Neural progenitor cell (in vitro differentiated cells): ENCODE measurements around the gene BHMT. TPM values are rescaled to one million over a fixed set of nuclear protein-coding genes. Genes with fewer than 3 reads are reported as not detected.

ENCODE experiments used
- DNase-seq: peaks from one replicate; pipeline ENCODE4 v3.0.0-alpha.2; 2016; ENCODE audit warnings: low spot score
- H2AFZ ChIP-seq: fragments of 200-600 bp; sonication (generic); replicated peaks from 2 replicates; pipeline ENCODE4 v1.6.1; 2016; ENCODE audit warnings: antibody characterized with exemption
- H3F3A ChIP-seq: fragments of 200-600 bp; sonication (generic); 2 replicates; pipeline ENCODE4 v1.6.1; 2016; ENCODE audit warnings: antibody characterized with exemption, low read depth
- H3K27ac ChIP-seq: fragments of 200-600 bp; sonication (generic); 2 replicates; pipeline ENCODE4 v1.5.1; 2016; ENCODE audit warnings: mild to moderate bottlenecking
- H3K27me3 ChIP-seq: fragments of 200-600 bp; sonication (generic); 2 replicates; pipeline ENCODE4 v1.6.1; 2016; ENCODE audit warnings: mild to moderate bottlenecking, moderate library complexity
- H3K36me3 ChIP-seq: fragments of 200-600 bp; sonication (generic); 2 replicates; pipeline ENCODE4 v1.5.1; 2016
- H3K4me1 ChIP-seq: fragments of 200-600 bp; sonication (generic); 2 replicates; pipeline ENCODE4 v1.6.1; 2016; ENCODE audit warnings: mixed run types
- H3K4me2 ChIP-seq: fragments of 200-600 bp; sonication (generic); 2 replicates; pipeline ENCODE4 v1.6.1; 2016
- H3K4me3 ChIP-seq: fragments of 200-600 bp; sonication (generic); 2 replicates; pipeline ENCODE4 v1.5.1; 2016
- H3K79me2 ChIP-seq: fragments of 200-600 bp; sonication (generic); 2 replicates; pipeline ENCODE4 v1.6.1; 2016; ENCODE audit warnings: low read depth
- H3K9ac ChIP-seq: fragments of 200-600 bp; sonication (generic); 2 replicates; pipeline ENCODE4 v1.6.1; 2016
- H3K9me3 ChIP-seq: fragments of 200-600 bp; sonication (generic); 2 replicates; pipeline ENCODE4 v1.5.1; 2016; ENCODE audit warnings: low read depth
- H4K20me1 ChIP-seq: fragments of 200-600 bp; sonication (generic); 2 replicates; pipeline ENCODE4 v1.6.1; 2016; ENCODE audit warnings: low read depth
- H3K27ac Mint-ChIP-seq: 3 replicates; pipeline ENCODE4 v1.8.0; 2021; ENCODE audit warnings: mixed read lengths
- H3K27me3 Mint-ChIP-seq: 2 replicates; pipeline ENCODE4 v1.8.0; 2022; ENCODE audit warnings: low read depth, mild to moderate bottlenecking, inconsistent platforms, moderate library complexity, mixed read lengths; ENCODE audit not compliant: insufficient read depth
- H3K36me3 Mint-ChIP-seq: 3 replicates; pipeline ENCODE4 v1.8.0; 2021; ENCODE audit warnings: mixed read lengths
- H3K4me1 Mint-ChIP-seq: 3 replicates; pipeline ENCODE4 v1.8.0; 2021; ENCODE audit warnings: mixed read lengths
- H3K4me3 Mint-ChIP-seq: 3 replicates; pipeline ENCODE4 v1.8.0; 2021; ENCODE audit warnings: mild to moderate bottlenecking, moderate library complexity, mixed read lengths
- H3K9me3 Mint-ChIP-seq: 3 replicates; pipeline ENCODE4 v1.8.0; 2020; ENCODE audit warnings: mixed read lengths
- CTCF ChIP-seq: fragments of 200-600 bp; sonication (generic); IDR thresholded peaks from 2 replicates; pipeline ENCODE4 v1.5.1; 2017; ENCODE audit warnings: antibody characterized with exemption, mild to moderate bottlenecking
- EZH2 ChIP-seq: fragments of 200-600 bp; sonication (generic); IDR thresholded peaks from 2 replicates; pipeline ENCODE4 v1.6.1; 2017; ENCODE audit warnings: antibody characterized with exemption, mild to moderate bottlenecking, moderate library complexity
- EZH2phosphoT487 ChIP-seq: fragments of 200-600 bp; sonication (generic); IDR thresholded peaks from 2 replicates; pipeline ENCODE4 v1.6.1; 2017; ENCODE audit warnings: antibody characterized with exemption
- total RNA-seq: library from RNA; depleted of rRNA; stranded (reverse); fragments of >200 nt; gene quantifications from 2 replicates; pipeline ENCODE4 v1.2.3, GENCODE V29; 2015; ENCODE audit warnings: low replicate concordance

Gene BHMT
- total RNA-seq, 1 donor from 2014 or later = 0.45 TPM

GRCh38 chr5:79119486-79119885 lies 7.9 kb downstream of the BHMT start:
- no peak overlapping the region for H3K27ac Mint-ChIP-seq

GRCh38 chr5:79120221-79120620 lies 8.6 kb downstream of the BHMT start:
- H3K4me1 ChIP-seq = no peaks in the 10 kb centered on the region
- H3K4me3 ChIP-seq = no peak overlapping the region
- TF ChIP-seq EZH2 = no peak
- no peak for TF ChIP-seq CTCF
- H3K4me2 ChIP-seq = no peak overlapping the region
- H3K79me2 ChIP-seq = no peaks in the 10 kb centered on the region
- no peaks in the 10 kb centered on the region for H3K9me3 ChIP-seq
- H4K20me1 ChIP-seq = no peaks in the 10 kb centered on the region
- H3K9ac ChIP-seq = no peak overlapping the region
- H3K9me3 Mint-ChIP-seq = no peaks in the 10 kb centered on the region
- H3K4me3 Mint-ChIP-seq = no peak overlapping the region
- H3K27me3 Mint-ChIP-seq = peaks cover 2% of the 10 kb centered on the region
- H3K27ac Mint-ChIP-seq = no peak overlapping the region
- DNase-seq = no peak
- H3K27me3 ChIP-seq = no peaks in the 10 kb centered on the region
- H3F3A ChIP-seq = no peaks in the 10 kb centered on the region
- H3K36me3 Mint-ChIP-seq = no peaks in the 10 kb centered on the region
- no peaks in the 10 kb centered on the region for H3K36me3 ChIP-seq
- H3K4me1 Mint-ChIP-seq = no peaks in the 10 kb centered on the region
- H2AFZ ChIP-seq = no peak overlapping the region
- no peak overlapping the region for H3K27ac ChIP-seq

More at GRCh38 chr5:79119486-79119885, 7.9 kb downstream of the BHMT start:
- H4K20me1 ChIP-seq = no peaks in the 10 kb centered on the region
- TF ChIP-seq CTCF (no peak), EZH2phosphoT487 (no peak), EZH2 (no peak)
- peaks cover 6% of the 10 kb centered on the region for H3K27me3 ChIP-seq
- H3K4me1 ChIP-seq = no peaks in the 10 kb centered on the region
- Mint-ChIP-seq H3K36me3 (no peaks in the 10 kb centered on the region), H3K9me3 (no peaks in the 10 kb centered on the region), H3K27me3 (peaks cover 2% of the 10 kb centered on the region), H3K4me3 (no peak overlapping the region), H3K4me1 (peaks cover 2% of the 10 kb centered on the region)
- H3F3A ChIP-seq = no peaks in the 10 kb centered on the region
- no peak for DNase-seq
- no peak overlapping the region for H3K4me2 ChIP-seq
- no peak overlapping the region for H3K4me3 ChIP-seq
- no peaks in the 10 kb centered on the region for H3K79me2 ChIP-seq
- H3K27ac ChIP-seq = no peak overlapping the region
- H2AFZ ChIP-seq = no peak overlapping the region
- no peaks in the 10 kb centered on the region for H3K9me3 ChIP-seq
- no peak overlapping the region for H3K9ac ChIP-seq
- H3K36me3 ChIP-seq = no peaks in the 10 kb centered on the region

- Histone ChIP-seq H3K4me1 (no peaks in the 10 kb centered on the region), H3K27me3 (no peaks in the 10 kb centered on the region), H4K20me1 (no peaks in the 10 kb centered on the region), H3K36me3 (no peaks in the 10 kb centered on the region), H3K27ac (no peak overlapping the region), H3K9me3 (no peaks in the 10 kb centered on the region), H3F3A (no peaks in the 10 kb centered on the region), H3K4me3 (no peak overlapping the region), H3K79me2 (no peaks in the 10 kb centered on the region), H3K9ac (no peak overlapping the region), H3K4me2 (no peak overlapping the region), H2AFZ (no peak overlapping the region)
- DNase-seq = no peak
- Mint-ChIP-seq H3K27ac (no peak overlapping the region), H3K27me3 (peaks cover 2% of the 10 kb centered on the region), H3K9me3 (no peaks in the 10 kb centered on the region), H3K4me3 (no peak overlapping the region), H3K4me1 (no peaks in the 10 kb centered on the region), H3K36me3 (no peaks in the 10 kb centered on the region)
- TF ChIP-seq EZH2 (no peak), CTCF (no peak), EZH2phosphoT487 (no peak)
Observed at GRCh38 chr5:79122973-79123372, 11.4 kb downstream of the BHMT start.
